Smooth muscle cell (in vitro differentiated cells): ENCODE results near the gene CDK11B. TPM values are rescaled to one million over a fixed set of nuclear protein-coding genes. Genes with fewer than 3 reads are reported as not detected.
"Not testable (repeated sequence)": the region's sequence is repeated elsewhere in the genome, so short reads cannot be mapped to it uniquely, and the experiment has no call there.

Source experiments
- DNase-seq: peaks from one replicate; lab custom pipeline; 2025; ENCODE audit not compliant: unreplicated experiment; lab: John Stamatoyannopoulos, UW
- H2AFZ ChIP-seq: fragments of 200-600 bp; sonication (generic); 2 replicates; pipeline ENCODE4 v1.6.0; 2016; ENCODE audit warnings: antibody characterized with exemption, low read depth, mild to moderate bottlenecking
- H3F3A ChIP-seq: fragments of 200-600 bp; sonication (generic); 2 replicates; pipeline ENCODE4 v1.6.0; 2017; ENCODE audit warnings: antibody characterized with exemption, low read depth
- H3K27ac ChIP-seq: fragments of 200-600 bp; sonication (generic); 2 replicates; pipeline ENCODE4 v1.5.1; 2016; ENCODE audit warnings: low read depth, mild to moderate bottlenecking
- H3K27me3 ChIP-seq: fragments of 200-600 bp; sonication (generic); 2 replicates; pipeline ENCODE4 v1.6.1; 2016; ENCODE audit warnings: low read depth, mild to moderate bottlenecking
- H3K36me3 ChIP-seq: fragments of 200-600 bp; sonication (generic); 2 replicates; pipeline ENCODE4 v1.5.1; 2016; ENCODE audit warnings: low read depth
- H3K4me1 ChIP-seq: fragments of 200-600 bp; sonication (generic); 2 replicates; pipeline ENCODE4 v1.5.1; 2016; ENCODE audit warnings: low read depth
- H3K4me2 ChIP-seq: fragments of 200-600 bp; sonication (generic); 2 replicates; pipeline ENCODE4 v1.6.0; 2016; ENCODE audit warnings: mild to moderate bottlenecking
- H3K4me3 ChIP-seq: fragments of 200-600 bp; sonication (generic); 2 replicates; pipeline ENCODE4 v1.5.1; 2016; ENCODE audit warnings: mild to moderate bottlenecking
- H3K79me2 ChIP-seq: fragments of 200-600 bp; sonication (generic); 2 replicates; pipeline ENCODE4 v1.6.0; 2016; ENCODE audit warnings: low read depth, mild to moderate bottlenecking
- H3K9ac ChIP-seq: fragments of 200-600 bp; sonication (generic); 2 replicates; pipeline ENCODE4 v1.6.0; 2016; ENCODE audit warnings: low read depth
- H3K9me3 ChIP-seq: fragments of 200-600 bp; sonication (generic); replicated peaks from 2 replicates; pipeline ENCODE4 v1.5.1; 2016; ENCODE audit warnings: low read depth
- H4K20me1 ChIP-seq: fragments of 200-600 bp; sonication (generic); 2 replicates; pipeline ENCODE4 v1.6.0; 2016; ENCODE audit warnings: low read depth
- WGBS: methylation state at CpG from one replicate; pipeline ENCODE4 v1.1.7; 2016; ENCODE audit warnings: low lambda C conversion rate; 5-methylcytosine and 5-hydroxymethylcytosine counted together
- polyA plus RNA-seq: library from polyadenylated mRNA; unstranded; fragments of >200 nt; fragmentation: Nextera tagmentation; extraction: Ambion mirVana; gene quantifications from 2 replicates; pipeline ENCODE4 v1.2.1, GENCODE V29; 2016
- total RNA-seq: library from RNA; depleted of rRNA; stranded (reverse); fragments of >200 nt; gene quantifications from 2 replicates; pipeline ENCODE4 v1.2.3, GENCODE V29; 2014
- TF ChIP-seq, protein P1 (sequence below): fragments of 200-600 bp; sonication (generic); IDR thresholded peaks from 2 replicates; pipeline ENCODE4 v1.5.1; 2017; ENCODE audit warnings: borderline replicate concordance, mild to moderate bottlenecking, antibody characterized with exemption; ENCODE audit not compliant: insufficient read depth, poor library complexity, severe bottlenecking

Gene CDK11B
- total and polyA plus RNA-seq, 2 experiments from 2014 or later: 13.7 to 15.6 TPM

DNA sequence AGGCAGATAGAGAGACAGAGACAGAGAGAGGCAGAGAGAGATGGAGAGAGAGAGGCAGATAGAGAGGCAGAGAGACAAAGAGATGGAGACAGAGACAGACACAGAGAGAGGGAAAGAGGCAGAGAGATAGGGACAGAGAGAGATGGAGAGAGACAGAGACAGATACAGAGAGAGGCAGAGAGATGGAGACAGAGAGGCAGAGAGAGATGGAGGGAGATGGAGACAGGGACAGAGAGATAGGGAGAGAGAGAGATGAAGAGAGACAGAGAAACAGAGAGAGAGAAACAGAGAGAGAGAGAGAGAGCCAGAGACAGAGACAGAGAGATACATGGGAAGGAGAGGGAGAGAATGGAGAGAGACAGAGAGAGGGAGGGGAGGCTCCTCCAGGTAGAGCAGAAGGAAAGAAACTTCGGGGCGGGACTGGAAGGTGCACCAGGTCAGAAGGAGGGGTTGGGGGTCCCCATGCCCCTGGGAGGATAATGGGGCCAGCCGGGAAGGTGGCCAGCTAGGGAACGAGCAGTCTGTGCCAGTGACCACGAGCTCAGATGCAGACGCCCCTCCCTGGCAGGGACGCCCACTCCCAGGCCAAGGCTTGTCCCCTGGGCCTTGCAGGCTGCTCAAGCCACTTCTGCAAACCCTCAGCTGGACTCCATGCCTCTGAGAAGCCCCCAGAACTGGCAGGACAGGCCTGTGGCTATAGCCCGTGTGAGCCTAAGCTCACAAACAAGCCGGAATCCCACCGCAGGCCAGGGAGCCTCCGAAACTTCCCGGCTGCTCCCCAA lies 62.1 kb downstream of the CDK11B start:
- no peaks in the 10 kb centered on the region for H3K36me3 ChIP-seq
- H3K4me3 ChIP-seq: no peak overlapping the region
- no peaks in the 10 kb centered on the region for H3F3A ChIP-seq
- H4K20me1 ChIP-seq: no peaks in the 10 kb centered on the region
- TF ChIP-seq, protein P1, sequence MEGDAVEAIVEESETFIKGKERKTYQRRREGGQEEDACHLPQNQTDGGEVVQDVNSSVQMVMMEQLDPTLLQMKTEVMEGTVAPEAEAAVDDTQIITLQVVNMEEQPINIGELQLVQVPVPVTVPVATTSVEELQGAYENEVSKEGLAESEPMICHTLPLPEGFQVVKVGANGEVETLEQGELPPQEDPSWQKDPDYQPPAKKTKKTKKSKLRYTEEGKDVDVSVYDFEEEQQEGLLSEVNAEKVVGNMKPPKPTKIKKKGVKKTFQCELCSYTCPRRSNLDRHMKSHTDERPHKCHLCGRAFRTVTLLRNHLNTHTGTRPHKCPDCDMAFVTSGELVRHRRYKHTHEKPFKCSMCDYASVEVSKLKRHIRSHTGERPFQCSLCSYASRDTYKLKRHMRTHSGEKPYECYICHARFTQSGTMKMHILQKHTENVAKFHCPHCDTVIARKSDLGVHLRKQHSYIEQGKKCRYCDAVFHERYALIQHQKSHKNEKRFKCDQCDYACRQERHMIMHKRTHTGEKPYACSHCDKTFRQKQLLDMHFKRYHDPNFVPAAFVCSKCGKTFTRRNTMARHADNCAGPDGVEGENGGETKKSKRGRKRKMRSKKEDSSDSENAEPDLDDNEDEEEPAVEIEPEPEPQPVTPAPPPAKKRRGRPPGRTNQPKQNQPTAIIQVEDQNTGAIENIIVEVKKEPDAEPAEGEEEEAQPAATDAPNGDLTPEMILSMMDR: no peak
- no peak for DNase-seq
- peaks cover 53% of the 10 kb centered on the region for H3K27me3 ChIP-seq
- H3K4me2 ChIP-seq: no peak overlapping the region
- H2AFZ ChIP-seq: no peak overlapping the region
- H3K9ac ChIP-seq: no peak overlapping the region
- no peaks in the 10 kb centered on the region for H3K4me1 ChIP-seq
- H3K9me3 ChIP-seq: no peaks in the 10 kb centered on the region
- no peaks in the 10 kb centered on the region for H3K79me2 ChIP-seq
- 71% methylated on average over 10 of the region's 12 CpGs for WGBS
- no peak overlapping the region for H3K27ac ChIP-seq

DNA sequence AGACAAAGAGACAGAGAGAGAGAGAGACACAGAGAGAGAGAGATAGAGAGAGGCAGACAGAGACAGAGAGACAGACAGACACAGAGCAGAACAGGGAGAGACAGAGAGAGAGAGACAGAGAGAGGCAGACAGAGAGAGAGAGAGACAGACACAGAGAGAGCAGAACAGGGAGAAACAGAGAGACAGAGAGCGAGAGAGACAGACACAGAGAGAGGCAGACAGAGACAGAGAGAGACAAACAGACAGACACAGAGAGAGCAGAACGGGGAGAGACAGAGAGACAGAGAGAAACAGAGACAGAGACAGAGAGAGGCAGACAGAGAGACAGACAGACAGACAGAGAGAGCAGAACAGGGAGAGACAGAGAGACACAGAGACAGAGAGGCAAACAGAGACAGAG lies 63.5 kb downstream of the CDK11B start:
- H3K4me3 ChIP-seq, H4K20me1 ChIP-seq, H3K9ac ChIP-seq, H3K36me3 ChIP-seq, H3K4me2 ChIP-seq, H3K9me3 ChIP-seq, H3K4me1 ChIP-seq, H3F3A ChIP-seq, H3K79me2 ChIP-seq, H3K27ac ChIP-seq, H2AFZ ChIP-seq, DNase-seq: not testable (repeated sequence)
- WGBS: 85% methylated on average over 2 of the region's 2 CpGs
- peaks cover 39% of the 10 kb centered on the region for H3K27me3 ChIP-seq

- TF ChIP-seq, protein P1: no peak
- H3K9me3 ChIP-seq: no peaks in the 10 kb centered on the region
- H3K27me3 ChIP-seq: peaks cover 37% of the 10 kb centered on the region
- no peaks in the 10 kb centered on the region for H3K79me2 ChIP-seq
- H3F3A ChIP-seq: no peaks in the 10 kb centered on the region
- no peaks in the 10 kb centered on the region for H4K20me1 ChIP-seq
- no peak overlapping the region for H3K9ac ChIP-seq
- WGBS: 78% methylated on average over 10 of the region's 10 CpGs
- no peak overlapping the region for H2AFZ ChIP-seq
- H3K36me3 ChIP-seq: no peaks in the 10 kb centered on the region
- H3K4me2 ChIP-seq: no peak overlapping the region
- H3K4me1 ChIP-seq: no peaks in the 10 kb centered on the region
- H3K27ac ChIP-seq: no peak overlapping the region
- no peak for DNase-seq
- no peak overlapping the region for H3K4me3 ChIP-seq
These were observed 64.1 kb downstream of the CDK11B start for GRCh38 chr1:1594602-1595260.

DNA sequence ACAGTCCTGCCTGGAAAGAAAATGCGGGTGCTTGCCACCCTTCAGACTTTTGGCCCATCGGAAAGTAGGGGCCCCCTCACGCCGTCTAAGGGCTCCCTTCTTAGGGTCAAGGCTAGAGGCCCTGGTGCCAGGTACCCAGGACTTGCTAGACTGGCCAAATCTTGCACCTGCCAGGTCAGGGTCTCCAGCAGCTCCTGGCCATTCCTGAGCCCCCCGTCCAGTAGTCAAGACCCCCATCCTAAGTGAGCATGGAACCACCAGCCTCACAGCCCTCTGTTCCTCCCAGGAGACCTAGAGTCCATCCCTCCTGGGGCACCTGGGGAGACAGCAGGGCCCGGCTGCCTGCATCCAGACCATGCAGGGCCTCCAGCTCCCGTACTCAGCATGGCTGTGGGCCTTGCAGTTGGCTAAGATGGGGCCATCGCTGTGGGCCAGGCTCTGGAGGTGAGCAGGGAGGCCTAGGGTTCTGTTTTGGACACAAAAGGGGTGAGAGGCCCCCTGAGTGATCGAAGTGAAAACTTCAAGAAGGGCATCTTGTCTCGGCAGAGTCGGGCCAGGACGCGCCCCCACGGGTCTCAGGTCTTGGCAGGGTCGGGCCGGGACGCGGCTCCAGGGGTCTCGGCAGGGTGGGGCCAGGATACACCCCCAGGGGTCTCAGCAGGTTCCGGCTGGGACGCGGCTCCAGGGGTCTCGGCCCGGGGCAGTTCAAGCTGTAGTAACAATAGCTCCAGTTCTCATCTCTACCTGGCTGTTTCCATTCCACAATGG lies 64.8 kb downstream of the CDK11B start:
- DNase-seq: no peak
- H2AFZ ChIP-seq: no peak overlapping the region
- H3F3A ChIP-seq: no peaks in the 10 kb centered on the region
- H3K27me3 ChIP-seq: peaks cover 33% of the 10 kb centered on the region
- H3K4me3 ChIP-seq: no peak overlapping the region
- 93% methylated on average over 20 of the region's 24 CpGs for WGBS
- no peak overlapping the region for H3K4me2 ChIP-seq
- H3K79me2 ChIP-seq: no peaks in the 10 kb centered on the region
- no peaks in the 10 kb centered on the region for H3K36me3 ChIP-seq
- H4K20me1 ChIP-seq: no peaks in the 10 kb centered on the region
- H3K4me1 ChIP-seq: no peaks in the 10 kb centered on the region
- H3K9ac ChIP-seq: no peak overlapping the region
- TF ChIP-seq, protein P1: no peak
- no peak overlapping the region for H3K27ac ChIP-seq
- H3K9me3 ChIP-seq: no peaks in the 10 kb centered on the region
